ENCODE measurements around the gene WFS1.

Gene WFS1

DNA sequence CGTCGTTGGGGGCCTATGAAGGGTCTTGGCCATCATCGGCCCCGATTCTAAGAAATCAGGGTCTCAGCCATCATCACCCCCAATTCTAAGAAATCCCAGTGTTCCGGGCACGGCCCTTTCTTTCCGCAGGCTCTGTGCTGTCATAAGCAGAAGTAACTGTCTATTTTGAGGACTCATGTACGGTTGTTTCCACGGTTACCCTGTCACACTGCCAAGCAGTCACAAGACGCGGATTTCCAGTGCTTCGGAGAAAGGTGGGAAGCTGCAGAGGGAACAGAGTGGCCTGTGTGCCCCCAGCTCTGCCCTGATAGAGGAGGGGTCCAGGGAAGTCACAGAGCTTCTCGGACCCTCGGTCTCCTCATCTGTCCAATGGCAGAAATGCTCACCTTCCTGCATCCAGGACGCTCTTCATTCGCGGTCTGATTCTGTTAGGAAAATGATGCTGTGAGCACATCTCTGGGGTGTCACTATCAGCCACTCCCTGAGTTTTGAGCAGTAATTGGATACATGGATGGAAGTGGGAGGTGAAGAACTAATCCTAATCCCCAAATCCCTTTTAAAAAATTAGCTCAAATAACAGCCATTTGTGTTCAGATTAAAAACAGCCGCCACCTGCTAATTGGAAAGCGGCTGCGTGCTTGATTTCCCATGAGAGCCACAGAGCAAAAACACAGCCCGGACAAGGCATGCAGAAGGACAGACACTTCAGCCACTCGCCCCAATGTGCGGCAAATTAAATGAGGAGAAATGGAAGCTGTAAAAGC lies 73.1 kb downstream of the WFS1 start:
- H3K36me3 ChIP-seq, result no peaks in the 10 kb centered on the region

GRCh38 chr4:6343939-6344408 lies 74.3 kb downstream of the WFS1 start:
- no peaks in the 10 kb centered on the region for H3K36me3 ChIP-seq
- H3K27ac ChIP-seq, result no peak overlapping the region
- no peak overlapping the region for H3K4me3 ChIP-seq (ENCODE audit: low read depth in 1 of 2, low read length in 1 of 2)
- peaks cover 23% of the 10 kb centered on the region for H3K27me3 ChIP-seq
- H3K4me1 ChIP-seq (ENCODE audit: control insufficient read depth in 1 of 2, insufficient read depth in 1 of 2, low read depth in 1 of 2, low read length in 1 of 2), result no peaks in the 10 kb centered on the region
- no peaks in the 10 kb centered on the region for H3K9me3 ChIP-seq
- no peak for TF ChIP-seq CTCF (IDR thresholded peaks at IDR 0.05)

More for the DNA sequence above, 73.1 kb downstream of the WFS1 start:
- Histone ChIP-seq H3K27me3 (peaks cover 36% of the 10 kb centered on the region), H3K4me3 (ENCODE audit: low read depth in 1 of 2, low read length in 1 of 2) (no peak overlapping the region), H3K9me3 (no peaks in the 10 kb centered on the region), H3K4me1 (ENCODE audit: control insufficient read depth in 1 of 2, insufficient read depth in 1 of 2, low read depth in 1 of 2, low read length in 1 of 2) (no peaks in the 10 kb centered on the region), H3K27ac (no peak overlapping the region)
- TF ChIP-seq CTCF (IDR thresholded peaks at IDR 0.05), result no peak

- no peaks in the 10 kb centered on the region for H3K36me3 ChIP-seq
- no peaks in the 10 kb centered on the region for H3K9me3 ChIP-seq
- H3K27ac ChIP-seq, result no peak overlapping the region
- H3K27me3 ChIP-seq, result peaks cover 15% of the 10 kb centered on the region
- no peak overlapping the region for H3K4me3 ChIP-seq (ENCODE audit: low read depth in 1 of 2, low read length in 1 of 2)
- no peaks in the 10 kb centered on the region for H3K4me1 ChIP-seq (ENCODE audit: control insufficient read depth in 1 of 2, insufficient read depth in 1 of 2, low read depth in 1 of 2, low read length in 1 of 2)
- no peak for TF ChIP-seq CTCF (IDR thresholded peaks at IDR 0.05)
Measured at GRCh38 chr4:6345096-6345830, 75.6 kb downstream of the WFS1 start.

- TF ChIP-seq CTCF (IDR thresholded peaks at IDR 0.05), result no peak
- peaks cover 11% of the 10 kb centered on the region for H3K27me3 ChIP-seq
- H3K4me1 ChIP-seq (ENCODE audit: control insufficient read depth in 1 of 2, insufficient read depth in 1 of 2, low read depth in 1 of 2, low read length in 1 of 2), result no peaks in the 10 kb centered on the region
- H3K36me3 ChIP-seq, result no peaks in the 10 kb centered on the region
- H3K4me3 ChIP-seq (ENCODE audit: low read depth in 1 of 2, low read length in 1 of 2), result no peak overlapping the region
- no peaks in the 10 kb centered on the region for H3K9me3 ChIP-seq
- H3K27ac ChIP-seq, result no peak overlapping the region
Measured at GRCh38 chr4:6345866-6346265, 76.2 kb downstream of the WFS1 start.

GRCh38 chr4:6346373-6347110 lies 76.9 kb downstream of the WFS1 start:
- H3K27me3 ChIP-seq, result peaks cover 11% of the 10 kb centered on the region
- H3K9me3 ChIP-seq, result no peaks in the 10 kb centered on the region
- H3K36me3 ChIP-seq, result no peaks in the 10 kb centered on the region
- no peak overlapping the region for H3K27ac ChIP-seq
- no peaks in the 10 kb centered on the region for H3K4me1 ChIP-seq (ENCODE audit: control insufficient read depth in 1 of 2, insufficient read depth in 1 of 2, low read depth in 1 of 2, low read length in 1 of 2)
- no peak overlapping the region for H3K4me3 ChIP-seq (ENCODE audit: low read depth in 1 of 2, low read length in 1 of 2)
- no peak for TF ChIP-seq CTCF (IDR thresholded peaks at IDR 0.05)
